Adipocyte (in vitro differentiated cells): ENCODE data around the gene STX11.

ENCODE experiments used
- DNase-seq: peaks from one replicate; pipeline ENCODE4 v3.0.0-alpha.2; 2015; ENCODE audit warnings: low read depth
- H3K27me3 ChIP-seq: replicated peaks from 2 replicates; pipeline ENCODE4 v1.7.0; 2013; ENCODE audit warnings: mild to moderate bottlenecking, low read length, moderate library complexity; ENCODE audit not compliant: control insufficient read depth, insufficient read depth
- H3K36me3 ChIP-seq: 2 replicates; pipeline ENCODE4 v1.7.0; 2013; ENCODE audit warnings: low read length, mild to moderate bottlenecking, moderate library complexity; ENCODE audit not compliant: control insufficient read depth, insufficient read depth, severe bottlenecking
- H3K4me1 ChIP-seq: 2 replicates; pipeline ENCODE4 v1.7.0; 2013; ENCODE audit warnings: mild to moderate bottlenecking, low read length, moderate library complexity; ENCODE audit not compliant: control insufficient read depth, insufficient read depth
- H3K4me3 ChIP-seq: 2 replicates; pipeline ENCODE4 v1.7.0; 2013; ENCODE audit warnings: mild to moderate bottlenecking, low read length, moderate library complexity
- H3K9ac ChIP-seq: 2 replicates; pipeline ENCODE4 v1.7.0; 2013; ENCODE audit warnings: mild to moderate bottlenecking, low read length, moderate library complexity
- H3K9me3 ChIP-seq: 2 replicates; pipeline ENCODE4 v1.7.0; 2013; ENCODE audit warnings: mild to moderate bottlenecking, low read length, moderate library complexity; ENCODE audit not compliant: control insufficient read depth

Gene STX11

GRCh38 chr6:144232832-144233230 is 82.5 kb downstream of the STX11 start:
- H3K4me3 ChIP-seq = no peak overlapping the region
- H3K4me1 ChIP-seq = peaks cover 19% of the 10 kb centered on the region
- no peaks in the 10 kb centered on the region for H3K27me3 ChIP-seq
- H3K9ac ChIP-seq = no peak overlapping the region
- peak; percentile 37 for DNase-seq
- no peaks in the 10 kb centered on the region for H3K36me3 ChIP-seq
- no peaks in the 10 kb centered on the region for H3K9me3 ChIP-seq

GRCh38 chr6:144234399-144234798 is 84.1 kb downstream of the STX11 start:
- no peak for DNase-seq
- H3K9me3 ChIP-seq = no peaks in the 10 kb centered on the region
- H3K4me1 ChIP-seq = peaks cover 19% of the 10 kb centered on the region
- H3K27me3 ChIP-seq = no peaks in the 10 kb centered on the region
- H3K9ac ChIP-seq = no peak overlapping the region
- H3K36me3 ChIP-seq = no peaks in the 10 kb centered on the region
- no peak overlapping the region for H3K4me3 ChIP-seq

DNA sequence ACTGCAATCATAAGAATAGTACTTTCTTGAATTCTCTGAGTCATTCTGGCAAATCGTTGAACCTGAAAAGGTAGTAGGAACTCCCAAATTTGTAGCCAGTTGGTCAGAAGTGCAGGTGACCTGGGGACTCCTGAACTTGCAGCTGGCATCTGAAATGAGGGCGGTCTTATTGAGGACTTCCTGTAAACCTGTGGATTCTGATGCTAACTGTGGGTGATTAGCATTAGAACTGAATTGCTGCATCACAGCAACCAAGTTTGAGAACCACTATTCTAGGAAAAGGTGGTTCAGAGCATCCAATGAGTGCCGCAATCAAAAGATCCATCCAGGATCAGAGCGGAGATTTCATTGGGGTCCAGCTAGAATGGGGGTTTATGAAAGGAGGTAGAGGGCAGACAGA is 84.6 kb downstream of the STX11 start:
- Histone ChIP-seq H3K9ac (no peak overlapping the region), H3K4me3 (no peak overlapping the region), H3K9me3 (no peaks in the 10 kb centered on the region), H3K27me3 (no peaks in the 10 kb centered on the region), H3K4me1 (peaks cover 19% of the 10 kb centered on the region), H3K36me3 (no peaks in the 10 kb centered on the region)
- no peak for DNase-seq
